Erythroblast (primary cell): ENCODE data around the gene POGZ.

Experiments used
- GATA1 ChIP-seq: IDR thresholded peaks from 2 replicates; pipeline ENCODE4 v1.6.1; 2011; ENCODE audit warnings: low read depth, mild to moderate bottlenecking, control low read depth, low read length, moderate library complexity
- POLR2A ChIP-seq: IDR thresholded peaks from 2 replicates; pipeline ENCODE4 v1.6.1; 2011; ENCODE audit warnings: mild to moderate bottlenecking, low read length

- no peak for TF ChIP-seq POLR2A
- no peak for TF ChIP-seq GATA1
Observed at GRCh38 chr1:151508833-151509232, 49.5 kb upstream of the POGZ start.
